HG03558 (cell line): ENCODE results near the gene CLCF1.

ENCODE experiments used
- ATAC-seq: cut with Tn5 transposase; IDR thresholded peaks from one replicate; pipeline ENCODE4 v1.9.1; 2021; ENCODE audit warnings: moderate number of reproducible peaks; ENCODE audit not compliant: unreplicated experiment; ENCODE audit errors: extremely low read depth

CLCF1 gene

DNA sequence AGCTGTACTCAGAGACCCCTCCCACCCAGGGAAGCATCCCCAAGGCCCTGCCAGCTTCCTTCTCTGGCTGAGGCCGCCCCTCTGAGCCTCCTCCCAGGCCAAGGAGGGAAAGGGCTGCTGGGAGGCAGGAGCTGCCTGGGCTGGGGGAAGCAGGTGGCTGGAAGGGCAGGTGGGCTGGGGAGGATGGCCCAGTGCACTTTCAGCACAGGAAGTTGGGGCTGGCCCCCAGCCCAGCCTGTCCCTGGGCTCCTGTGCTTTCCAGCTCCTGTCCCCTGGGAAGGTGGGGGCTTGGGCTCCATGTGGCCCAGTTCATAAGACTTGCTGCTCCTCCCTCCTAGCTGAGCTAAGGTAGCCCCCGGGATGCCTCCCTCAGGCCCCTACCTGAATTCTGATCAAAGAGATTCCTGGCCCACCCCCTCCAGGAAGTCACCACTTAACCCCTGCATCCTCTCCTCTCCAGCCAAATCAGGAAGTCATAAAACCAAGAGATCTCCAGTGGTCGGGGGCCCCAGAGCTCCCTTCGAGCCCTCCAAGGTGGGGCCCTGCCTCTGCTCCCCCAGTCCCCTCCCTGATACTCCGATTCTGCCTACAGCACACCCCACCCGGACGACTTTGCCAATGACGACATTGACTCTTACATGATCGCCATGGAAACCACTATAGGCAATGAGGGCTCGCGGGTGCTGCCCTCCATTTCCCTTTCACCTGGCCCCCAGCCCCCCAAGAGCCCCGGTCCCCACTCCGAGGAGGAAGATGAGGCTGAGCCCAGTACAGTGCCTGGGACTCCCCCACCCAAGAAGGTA lies 23.4 kb upstream of the CLCF1 start:
- no peak for ATAC-seq

DNA sequence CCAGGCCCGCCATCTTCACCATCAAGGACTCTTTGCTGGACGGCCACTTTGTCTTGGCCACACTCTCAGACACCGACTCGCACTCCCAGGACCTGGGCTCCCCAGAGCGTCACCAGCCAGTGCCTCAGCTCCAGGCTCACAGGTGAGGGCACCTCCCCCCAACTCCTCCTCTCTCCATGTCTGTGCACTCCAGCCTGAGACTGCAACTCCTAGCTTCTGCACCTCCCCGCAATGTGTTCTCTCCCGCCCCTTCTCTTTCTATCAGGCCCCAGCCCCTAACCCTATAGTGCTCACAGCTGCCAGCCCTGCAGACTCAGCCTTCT lies 22.8 kb upstream of the CLCF1 start:
- no peak for ATAC-seq

DNA sequence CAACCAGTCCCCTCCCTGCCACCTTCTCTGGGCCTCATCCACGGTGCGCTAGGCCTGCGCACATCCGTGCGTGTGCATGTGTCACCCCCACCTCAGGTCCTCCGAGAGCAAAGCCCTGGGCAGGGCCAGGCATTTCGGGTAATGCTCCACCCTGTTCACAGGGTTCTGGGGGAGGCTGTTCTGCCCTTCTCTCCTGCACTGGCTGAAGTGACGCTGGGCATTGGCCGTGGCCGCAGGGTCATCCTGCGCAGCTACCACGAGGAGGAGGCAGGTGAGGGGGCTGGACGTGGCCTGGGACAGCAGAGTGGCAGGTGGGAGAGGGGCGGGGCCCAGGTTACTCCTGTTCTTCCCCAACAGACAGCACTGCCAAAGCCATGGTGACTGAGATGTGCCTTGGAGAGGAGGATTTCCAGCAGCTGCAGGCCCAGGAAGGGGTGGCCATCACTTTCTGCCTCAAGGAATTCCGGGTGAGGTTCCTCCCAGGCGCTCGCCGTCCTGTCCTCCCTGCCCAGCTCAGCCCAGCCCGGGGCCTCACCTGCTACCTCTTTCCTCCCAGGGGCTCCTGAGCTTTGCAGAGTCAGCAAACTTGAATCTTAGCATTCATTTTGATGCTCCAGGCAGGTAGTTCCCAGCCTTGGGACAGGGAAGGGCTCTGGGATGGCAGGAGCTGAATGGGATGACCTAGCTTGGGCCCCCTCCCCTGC lies 22.3 kb upstream of the CLCF1 start:
- no peak for ATAC-seq

DNA sequence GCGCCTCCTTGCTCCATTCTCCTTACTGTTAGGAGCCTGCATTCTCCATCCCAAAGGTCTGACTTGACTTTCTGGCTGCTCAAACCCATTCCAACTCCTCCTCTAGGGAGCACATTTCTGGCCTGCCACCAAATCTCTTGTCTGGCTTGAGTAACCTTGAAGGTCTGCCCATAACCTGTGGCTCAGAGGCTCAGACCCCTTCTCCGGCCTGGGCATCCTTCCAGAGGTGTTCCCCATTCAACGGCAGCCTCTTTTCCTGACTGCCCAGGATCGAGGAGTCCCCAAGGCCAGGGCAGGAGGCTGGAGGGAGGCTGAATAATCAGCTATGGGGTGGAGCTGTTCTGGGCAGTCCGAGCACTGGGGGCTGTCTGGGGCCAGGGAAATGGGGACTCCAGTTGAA lies 20.6 kb upstream of the CLCF1 start:
- no peak for ATAC-seq

DNA sequence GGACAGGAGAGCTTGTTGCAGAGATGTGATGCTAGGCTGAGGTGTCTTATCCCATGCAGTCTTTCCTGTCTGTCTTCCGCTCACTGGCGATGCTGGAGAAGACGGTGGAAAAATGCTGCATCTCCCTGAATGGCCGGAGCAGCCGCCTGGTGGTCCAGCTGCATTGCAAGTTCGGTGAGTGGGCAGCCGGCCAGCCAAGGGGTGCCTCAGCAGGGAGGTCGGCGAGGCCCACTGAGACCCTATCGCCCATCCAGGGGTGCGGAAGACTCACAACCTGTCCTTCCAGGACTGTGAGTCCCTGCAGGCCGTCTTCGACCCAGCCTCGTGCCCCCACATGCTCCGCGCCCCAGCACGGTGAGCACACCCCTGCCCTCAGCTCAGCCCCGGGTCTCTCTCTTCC lies 20.0 kb upstream of the CLCF1 start:
- no peak for ATAC-seq

DNA sequence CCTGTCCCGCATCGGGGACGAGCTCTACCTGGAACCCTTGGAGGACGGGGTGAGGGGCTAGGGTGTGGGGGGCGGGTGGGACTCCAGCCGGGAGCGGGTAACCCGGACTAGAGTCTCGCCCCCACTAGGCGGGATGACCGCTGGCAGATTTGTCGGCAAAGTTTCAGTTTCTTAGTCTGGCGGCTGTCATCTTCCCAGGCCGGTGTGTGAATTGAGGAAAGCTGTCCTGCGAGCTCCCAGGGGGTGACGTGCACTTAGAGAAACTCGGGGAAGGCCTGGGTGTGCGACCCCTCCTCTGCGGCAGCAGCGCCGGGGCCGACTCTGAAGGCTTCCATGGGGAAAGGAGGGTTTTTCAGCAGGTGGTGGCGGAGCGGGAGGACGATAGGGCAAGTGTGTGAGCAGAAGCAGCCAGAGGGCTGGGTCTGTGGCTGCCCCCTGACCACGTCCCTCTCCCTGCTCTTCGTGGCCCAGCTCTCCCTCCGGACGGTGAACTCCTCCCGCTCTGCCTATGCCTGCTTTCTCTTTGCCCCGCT lies 18.9 kb upstream of the CLCF1 start:
- ATAC-seq = no peak

DNA sequence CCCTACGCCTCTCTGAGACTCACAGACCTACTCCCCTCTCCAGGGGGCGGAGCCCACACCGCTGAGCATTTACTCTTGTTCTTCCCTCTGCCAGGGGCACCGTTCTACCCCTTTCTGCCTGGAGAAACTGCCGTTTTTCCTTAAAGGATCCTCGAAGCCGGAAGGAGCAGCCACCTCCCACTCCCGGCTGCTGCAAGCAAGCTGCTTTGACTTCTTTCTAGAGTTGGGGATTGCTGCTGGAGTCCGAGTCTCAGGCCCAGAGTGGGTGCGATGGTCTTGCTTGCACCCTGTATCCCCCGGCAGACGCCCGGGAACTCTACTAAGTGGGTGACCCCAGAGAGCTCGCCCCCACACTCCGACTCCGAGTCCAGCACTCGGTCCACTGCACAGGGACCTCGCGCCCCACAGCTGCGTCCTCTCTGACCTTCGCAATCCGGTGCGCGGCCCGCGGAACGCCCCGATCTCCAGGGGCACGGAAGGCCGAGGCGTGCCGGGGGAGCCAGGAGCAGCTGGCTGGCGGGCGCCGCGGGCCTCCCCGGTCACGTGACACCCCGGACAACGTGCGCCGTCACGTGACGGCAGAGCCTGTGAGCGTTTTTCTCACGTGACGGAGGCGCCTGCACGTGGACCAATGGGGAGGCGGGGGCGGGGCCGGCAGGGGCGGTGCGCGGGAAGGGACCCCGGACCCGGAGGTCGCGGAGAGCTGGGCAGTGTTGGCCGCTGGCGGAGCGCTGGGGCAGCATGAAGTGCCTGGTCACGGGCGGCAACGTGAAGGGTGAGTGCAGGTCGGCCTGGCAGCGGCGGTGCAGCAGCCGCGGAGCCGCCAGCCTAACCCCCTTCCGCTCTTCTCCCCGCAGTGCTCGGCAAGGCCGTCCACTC lies 18.1 kb upstream of the CLCF1 start, which contains the start of gene RAD9A:
RAD9A (plus strand) TSS at position 683 of the 879 bp plus-strand sequence; CDS start at position 742, 59 bp downstream.
- ATAC-seq = no peak

DNA sequence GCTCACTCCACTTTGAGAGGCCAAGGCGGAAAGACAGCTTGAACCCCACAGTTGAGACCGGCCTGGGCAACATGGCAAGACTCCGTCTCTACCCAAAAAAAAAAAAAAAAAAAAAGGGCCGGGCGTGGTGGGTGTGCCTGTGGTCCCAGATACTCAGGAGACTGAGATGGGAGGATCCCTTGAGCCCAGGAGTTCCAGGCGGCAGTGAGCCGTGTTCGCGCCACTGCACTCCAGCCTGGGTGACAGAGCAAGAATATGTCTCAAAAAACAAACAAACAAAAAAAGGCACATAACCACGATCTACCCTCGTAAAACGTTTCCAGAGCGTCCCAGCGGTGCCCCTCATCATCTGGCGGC lies 17.5 kb upstream of the CLCF1 start:
- no peak for ATAC-seq

DNA sequence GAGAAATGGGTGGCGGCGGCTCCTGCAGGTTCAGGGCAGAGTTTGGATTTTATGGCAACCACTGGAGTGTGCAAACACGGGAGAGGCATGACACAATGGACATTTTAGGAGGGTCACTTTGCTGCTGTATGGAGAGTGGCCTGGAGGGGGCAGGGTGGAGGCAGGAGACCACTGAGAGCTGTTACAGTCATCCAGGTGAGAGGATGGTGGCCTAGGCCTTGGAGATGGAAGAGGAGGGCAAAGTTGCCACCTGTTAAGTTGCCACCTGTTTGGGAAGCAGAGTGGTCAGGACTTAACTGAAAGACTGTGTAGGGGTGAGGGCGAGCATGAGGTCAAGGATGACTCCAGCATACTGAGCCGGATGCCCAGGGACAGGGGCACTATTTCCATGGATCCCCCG lies 16.1 kb upstream of the CLCF1 start:
- no peak for ATAC-seq

DNA sequence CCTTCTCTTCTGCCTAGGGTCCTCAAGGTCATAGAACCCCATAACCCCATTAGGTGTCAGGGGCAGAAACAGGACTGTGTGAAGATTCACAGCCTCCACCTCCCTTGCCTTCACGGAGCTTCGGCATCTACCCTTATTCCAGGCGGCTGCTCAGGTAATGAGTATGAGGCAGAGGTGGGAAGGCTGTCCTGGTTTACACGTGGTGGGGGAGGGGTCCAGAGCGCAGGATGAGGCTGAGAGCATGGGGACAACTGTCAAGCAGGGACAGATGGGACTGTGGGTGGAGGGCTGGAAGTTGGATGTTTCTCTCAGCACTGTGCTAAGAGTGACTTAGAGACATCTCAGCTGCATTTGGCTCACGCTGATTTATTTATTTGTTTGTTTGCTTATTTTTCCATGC lies 14.1 kb upstream of the CLCF1 start:
- no peak for ATAC-seq

DNA sequence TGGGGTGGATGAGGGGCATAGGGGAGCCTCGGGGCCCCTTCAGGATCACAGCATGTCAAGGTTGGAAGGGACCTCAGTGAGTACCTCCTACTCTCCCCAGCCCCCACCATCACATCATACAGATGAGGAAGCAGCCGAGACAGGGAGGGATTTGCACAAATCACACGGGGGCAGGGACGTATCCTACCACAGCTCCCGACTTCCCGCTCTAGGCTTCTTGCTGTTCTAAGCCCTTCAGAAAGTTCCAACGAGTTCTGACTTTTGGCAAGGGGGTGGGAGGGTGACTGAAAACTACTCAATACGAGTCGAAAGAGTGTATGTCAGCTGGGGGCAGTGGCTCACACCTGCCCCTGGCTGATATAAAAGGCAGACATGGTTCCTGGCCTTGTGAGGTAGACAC lies 13.7 kb upstream of the CLCF1 start:
- ATAC-seq = no peak

DNA sequence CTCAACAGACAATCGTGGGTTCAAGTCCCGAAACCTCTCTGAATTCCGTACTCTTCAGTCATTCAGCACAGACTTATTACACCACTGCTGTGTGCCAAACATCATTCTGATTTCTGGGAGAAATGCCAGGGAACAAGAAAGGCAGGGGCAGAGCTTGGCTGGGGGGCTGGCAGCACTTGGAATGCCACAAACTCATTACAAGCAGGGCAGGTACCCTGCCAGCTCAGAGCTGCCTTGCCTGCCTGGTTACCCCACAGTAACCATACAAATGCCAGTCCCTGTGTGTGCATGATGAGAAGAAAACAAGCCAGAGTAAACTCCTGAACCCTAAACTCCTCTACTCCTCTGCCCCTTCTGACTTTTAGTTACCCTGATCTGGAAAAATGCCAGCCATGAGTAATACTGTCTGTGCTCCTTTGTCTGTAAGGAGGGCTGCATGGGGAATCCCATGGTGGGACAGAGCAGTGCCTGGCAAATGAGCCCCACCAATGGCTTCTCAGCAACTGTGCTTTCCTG lies 11.5 kb upstream of the CLCF1 start:
- no peak for ATAC-seq

DNA sequence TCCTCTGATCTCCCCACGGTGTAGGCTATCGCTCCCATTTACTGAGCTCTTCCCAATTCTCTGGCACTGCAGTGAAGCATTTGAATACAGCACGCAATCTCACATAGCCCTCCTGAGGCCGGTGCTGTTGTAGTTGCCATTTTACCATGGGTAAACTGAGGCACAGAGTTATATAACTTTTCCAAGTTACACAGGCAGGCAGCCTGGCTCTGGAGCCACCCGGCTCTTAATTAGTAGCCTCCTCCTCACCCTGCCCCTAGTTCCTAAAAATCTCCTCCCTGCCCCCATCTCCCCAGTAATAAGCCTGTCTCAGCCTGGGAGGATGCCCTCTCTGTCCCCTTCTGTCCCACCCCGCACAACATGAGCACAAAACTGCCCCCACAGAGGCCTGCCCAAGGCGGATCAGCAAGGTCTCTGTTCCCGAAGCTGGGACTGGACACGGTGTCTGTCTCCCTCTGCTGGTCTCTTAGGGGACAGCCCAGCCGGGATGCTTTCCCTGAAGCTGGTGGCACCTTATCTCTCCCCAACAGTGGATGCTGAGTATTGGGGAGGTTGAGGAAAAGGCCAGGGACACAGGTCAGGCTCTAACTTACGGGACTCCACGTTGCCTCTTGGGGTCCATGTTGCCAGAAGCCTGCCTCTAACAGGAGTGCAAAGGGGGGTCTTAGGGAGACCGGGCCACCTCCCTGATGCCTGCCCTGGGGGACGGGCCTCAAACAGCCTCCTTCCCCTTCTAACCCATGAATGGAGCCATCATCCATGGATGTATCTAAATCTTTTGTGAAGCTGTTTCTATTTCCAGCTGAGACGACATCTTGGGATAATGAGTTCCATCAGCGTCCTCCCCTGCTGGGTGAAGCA lies 9.1 kb upstream of the CLCF1 start:
- ATAC-seq = no peak

DNA sequence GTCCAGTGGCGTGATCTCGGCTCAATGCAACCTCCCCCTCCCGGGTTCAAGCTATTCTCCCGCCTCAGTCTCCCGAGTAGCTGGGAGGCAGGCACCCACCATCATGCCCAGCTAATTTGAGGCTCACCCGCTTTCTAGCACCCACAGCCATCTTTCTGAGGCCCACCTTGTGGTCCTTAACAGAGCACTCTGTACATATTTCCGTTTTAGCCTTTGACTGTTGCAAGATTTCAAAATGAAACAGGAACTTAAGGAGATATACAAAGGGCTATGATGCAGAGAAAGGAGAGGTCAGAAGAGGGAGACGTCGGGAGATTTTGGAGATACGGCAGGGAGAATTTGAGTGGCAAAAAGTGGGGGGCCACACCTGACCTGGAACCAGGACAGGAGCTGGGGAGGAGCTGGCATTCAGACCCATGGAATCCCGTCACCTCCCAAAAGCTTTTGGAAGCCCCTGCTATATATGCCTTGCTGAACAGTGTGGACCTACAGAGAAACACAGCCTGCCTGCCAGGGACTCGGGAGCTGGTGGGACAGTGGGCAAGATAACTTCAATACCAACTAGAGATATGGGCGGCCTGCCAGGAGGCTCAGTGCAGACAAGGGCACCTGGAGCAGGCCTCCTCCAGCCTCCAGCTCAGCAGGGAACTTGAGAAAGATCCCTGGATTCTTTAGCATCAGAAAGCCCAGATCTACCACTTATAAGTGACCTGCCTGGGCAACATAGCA lies 8.0 kb upstream of the CLCF1 start:
- ATAC-seq = no peak

DNA sequence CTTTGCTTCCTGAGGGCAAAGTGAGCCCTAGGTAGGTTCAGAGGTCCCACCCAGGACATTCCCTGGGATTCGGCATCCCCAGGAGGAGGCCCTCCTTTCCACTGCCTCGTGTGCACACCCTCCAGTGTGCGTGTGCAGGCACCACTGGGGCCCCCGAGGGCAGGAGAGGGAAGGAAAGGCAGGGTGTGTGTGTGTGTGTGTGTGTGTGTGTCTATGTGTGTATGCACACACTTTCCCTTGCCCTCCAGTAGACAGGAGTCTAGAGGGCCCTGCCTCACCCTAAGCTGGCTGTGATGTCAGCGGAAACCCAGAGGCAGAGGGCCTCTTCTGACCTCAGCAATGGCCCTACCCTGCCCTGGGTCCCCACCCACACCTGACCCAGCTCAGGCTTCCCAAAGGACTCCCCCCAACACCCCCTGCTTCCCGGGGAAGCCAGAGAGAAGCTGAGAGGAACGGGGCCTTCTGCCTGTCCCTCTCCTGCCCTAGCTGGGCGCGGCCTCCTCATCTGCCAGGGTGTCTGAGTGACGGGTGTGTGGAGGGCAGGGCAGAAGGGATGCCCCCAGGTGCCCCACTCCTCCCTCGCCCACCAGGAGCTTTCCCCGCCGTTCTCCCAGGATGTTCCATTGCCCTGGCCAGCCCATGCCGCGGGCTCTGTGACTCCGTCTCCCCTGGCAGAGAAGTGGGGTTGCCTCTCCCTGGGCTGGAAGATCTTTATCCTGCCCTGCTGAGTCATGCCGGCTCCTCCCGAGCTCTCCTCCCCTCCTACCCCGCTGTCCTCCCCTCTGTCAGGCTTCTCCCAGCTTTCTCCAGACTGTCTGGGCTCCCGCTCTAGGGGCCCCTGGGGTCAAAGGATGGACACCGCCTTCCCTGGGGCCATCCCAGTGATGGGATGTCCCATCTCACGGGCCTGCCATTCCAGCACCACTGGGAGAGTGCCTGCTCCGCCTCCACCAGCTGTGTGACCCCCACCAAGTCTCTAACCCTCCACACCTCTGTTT lies 6.0 kb upstream of the CLCF1 start:
- no peak for ATAC-seq

DNA sequence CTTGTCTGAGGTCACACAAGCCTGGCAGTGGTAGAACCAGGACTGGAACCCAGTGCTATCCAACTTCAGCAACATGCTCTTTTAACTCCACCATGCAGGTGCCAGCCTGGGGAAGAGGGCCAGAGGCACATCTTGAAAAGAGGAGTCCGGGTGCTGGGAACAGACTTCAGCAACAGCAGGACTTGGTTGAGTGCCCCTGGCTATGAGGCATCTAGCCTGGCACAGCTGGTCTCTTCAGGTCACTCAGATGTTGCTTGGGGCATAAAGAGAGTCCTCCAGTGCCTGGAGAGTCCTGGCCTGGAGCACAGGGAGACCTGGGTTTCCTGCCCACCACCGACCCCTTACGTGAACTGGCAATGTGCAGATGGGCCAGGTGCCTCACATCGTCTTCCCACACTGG lies 5.1 kb upstream of the CLCF1 start:
- no peak for ATAC-seq

DNA sequence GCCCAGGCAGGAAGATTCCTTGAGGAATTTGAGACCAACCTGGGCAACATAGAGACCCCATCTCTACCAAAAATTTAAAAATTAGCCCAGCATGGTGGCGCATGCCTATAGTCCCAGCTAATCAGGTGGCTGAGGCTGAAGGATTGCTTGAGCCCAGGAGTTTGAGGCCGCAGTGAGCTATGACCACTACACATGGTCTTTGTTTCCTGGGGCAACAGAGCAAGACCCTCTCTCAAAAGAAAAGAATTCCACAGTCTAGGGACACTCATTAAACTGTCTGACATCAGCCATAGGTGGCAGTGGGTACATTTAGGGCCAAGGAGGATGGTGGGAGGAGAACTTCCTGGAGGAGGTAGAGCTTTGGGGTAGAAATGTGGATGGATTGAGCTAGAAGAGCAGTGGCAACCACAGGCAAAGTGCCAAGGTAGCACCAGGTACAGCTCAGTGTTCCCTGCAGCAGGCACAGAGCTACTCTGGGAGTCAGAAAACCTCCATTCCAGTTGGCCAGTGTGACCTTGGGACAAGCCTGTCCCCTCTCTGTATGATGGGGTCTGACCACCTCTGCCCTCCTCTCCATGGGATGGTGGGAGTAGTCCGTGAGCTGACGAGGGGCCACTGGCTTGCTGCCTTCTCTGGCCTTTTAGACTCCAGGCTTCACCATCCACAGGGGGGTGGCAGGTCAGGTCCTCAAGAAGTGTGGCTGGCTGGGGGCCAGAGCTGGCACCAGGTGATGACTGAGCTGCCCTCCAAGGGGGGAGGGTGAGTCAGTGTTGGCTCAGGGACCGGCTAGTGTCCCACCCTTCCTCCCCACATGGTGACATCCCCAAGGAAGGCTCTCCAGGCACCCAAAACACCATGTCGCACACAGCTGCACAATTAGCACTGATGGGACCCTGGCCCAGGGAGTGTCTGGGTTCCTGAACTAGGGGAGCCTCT lies 3.7 kb upstream of the CLCF1 start:
- ATAC-seq = no peak
